ENCODE measurements around the gene NF1.

NF1 gene

GRCh38 chr17:31226950-31227349 is 132.2 kb downstream of the NF1 start:
- TF ChIP-seq EZH2 (optimal IDR thresholded peaks at IDR 0.05; ENCODE audit: low read depth, low read length) (no peak), CTCF (IDR thresholded peaks at IDR 0.05; ENCODE audit: low read length) (no peak), EZH2phosphoT487 (IDR thresholded peaks at IDR 0.05; ENCODE audit: low read length) (no peak)
- no peak overlapping the region for H3K4me3 ChIP-seq (ENCODE audit: low read length)
- no peaks in the 10 kb centered on the region for H4K20me1 ChIP-seq (ENCODE audit: insufficient read depth, low read length)
- H3K4me2 ChIP-seq (ENCODE audit: low read depth, low read length): no peak overlapping the region
- H3K4me1 ChIP-seq (ENCODE audit: low read length): no peaks in the 10 kb centered on the region
- H3K27me3 ChIP-seq (replicated peaks; ENCODE audit: insufficient read depth, low read length): no peaks in the 10 kb centered on the region
- H3K36me3 ChIP-seq (replicated peaks; ENCODE audit: insufficient read depth, low read length): no peaks in the 10 kb centered on the region
- no peaks in the 10 kb centered on the region for H3K79me2 ChIP-seq (ENCODE audit: low read length)
- H2AFZ ChIP-seq (ENCODE audit: low read length): no peak overlapping the region
- H3K9me2 ChIP-seq (replicated peaks; ENCODE audit: insufficient read depth, low read length): no peaks in the 10 kb centered on the region
- H3K27ac ChIP-seq (ENCODE audit: low read length): no peak overlapping the region
- H3K9ac ChIP-seq (ENCODE audit: low read length): no peak overlapping the region
- H3K9me3 ChIP-seq (replicated peaks; ENCODE audit: insufficient read depth, low read length): no peaks in the 10 kb centered on the region
- H3F3A ChIP-seq (ENCODE audit: insufficient read depth, low read length): no peaks in the 10 kb centered on the region
- DNase-seq: no peak

GRCh38 chr17:31231852-31232251 is 137.1 kb downstream of the NF1 start:
- Histone ChIP-seq H3K4me1 (ENCODE audit: low read length) (no peaks in the 10 kb centered on the region), H3K27me3 (replicated peaks; ENCODE audit: insufficient read depth, low read length) (no peaks in the 10 kb centered on the region), H3K79me2 (ENCODE audit: low read length) (no peaks in the 10 kb centered on the region), H3K4me3 (ENCODE audit: low read length) (no peak overlapping the region), H4K20me1 (ENCODE audit: insufficient read depth, low read length) (no peaks in the 10 kb centered on the region), H3K4me2 (ENCODE audit: low read depth, low read length) (no peak overlapping the region), H3K9ac (ENCODE audit: low read length) (no peak overlapping the region), H3K27ac (ENCODE audit: low read length) (no peak overlapping the region), H3K9me2 (replicated peaks; ENCODE audit: insufficient read depth, low read length) (no peaks in the 10 kb centered on the region), H3K9me3 (replicated peaks; ENCODE audit: insufficient read depth, low read length) (no peaks in the 10 kb centered on the region), H3F3A (ENCODE audit: insufficient read depth, low read length) (no peaks in the 10 kb centered on the region), H3K36me3 (replicated peaks; ENCODE audit: insufficient read depth, low read length) (no peaks in the 10 kb centered on the region), H2AFZ (ENCODE audit: low read length) (no peak overlapping the region)
- no peak for TF ChIP-seq EZH2phosphoT487 (IDR thresholded peaks at IDR 0.05; ENCODE audit: low read length)
- TF ChIP-seq EZH2 (optimal IDR thresholded peaks at IDR 0.05; ENCODE audit: low read depth, low read length): no peak
- TF ChIP-seq CTCF (IDR thresholded peaks at IDR 0.05; ENCODE audit: low read length): no peak
- DNase-seq: no peak

GRCh38 chr17:31235110-31235509 is 140.3 kb downstream of the NF1 start:
- H3K79me2 ChIP-seq (ENCODE audit: low read length): no peaks in the 10 kb centered on the region
- TF ChIP-seq EZH2 (optimal IDR thresholded peaks at IDR 0.05; ENCODE audit: low read depth, low read length): no peak
- H3K4me3 ChIP-seq (ENCODE audit: low read length): no peak overlapping the region
- H3K9me3 ChIP-seq (replicated peaks; ENCODE audit: insufficient read depth, low read length): no peaks in the 10 kb centered on the region
- no peaks in the 10 kb centered on the region for H3K36me3 ChIP-seq (replicated peaks; ENCODE audit: insufficient read depth, low read length)
- no peak overlapping the region for H2AFZ ChIP-seq (ENCODE audit: low read length)
- H3K9ac ChIP-seq (ENCODE audit: low read length): no peak overlapping the region
- no peak overlapping the region for H3K4me2 ChIP-seq (ENCODE audit: low read depth, low read length)
- H3F3A ChIP-seq (ENCODE audit: insufficient read depth, low read length): no peaks in the 10 kb centered on the region
- H4K20me1 ChIP-seq (ENCODE audit: insufficient read depth, low read length): no peaks in the 10 kb centered on the region
- no peaks in the 10 kb centered on the region for H3K4me1 ChIP-seq (ENCODE audit: low read length)
- no peaks in the 10 kb centered on the region for H3K9me2 ChIP-seq (replicated peaks; ENCODE audit: insufficient read depth, low read length)
- no peak overlapping the region for H3K27ac ChIP-seq (ENCODE audit: low read length)
- no peak for DNase-seq
- no peaks in the 10 kb centered on the region for H3K27me3 ChIP-seq (replicated peaks; ENCODE audit: insufficient read depth, low read length)

GRCh38 chr17:31236137-31236536 is 141.4 kb downstream of the NF1 start:
- H2AFZ ChIP-seq (ENCODE audit: low read length): no peak overlapping the region
- no peaks in the 10 kb centered on the region for H3K4me1 ChIP-seq (ENCODE audit: low read length)
- no peak overlapping the region for H3K27ac ChIP-seq (ENCODE audit: low read length)
- no peaks in the 10 kb centered on the region for H3K9me3 ChIP-seq (replicated peaks; ENCODE audit: insufficient read depth, low read length)
- no peaks in the 10 kb centered on the region for H3K79me2 ChIP-seq (ENCODE audit: low read length)
- no peak for DNase-seq
- H3K27me3 ChIP-seq (replicated peaks; ENCODE audit: insufficient read depth, low read length): no peaks in the 10 kb centered on the region
- no peak overlapping the region for H3K9ac ChIP-seq (ENCODE audit: low read length)
- no peaks in the 10 kb centered on the region for H4K20me1 ChIP-seq (ENCODE audit: insufficient read depth, low read length)
- H3K36me3 ChIP-seq (replicated peaks; ENCODE audit: insufficient read depth, low read length): no peaks in the 10 kb centered on the region
- no peaks in the 10 kb centered on the region for H3K9me2 ChIP-seq (replicated peaks; ENCODE audit: insufficient read depth, low read length)
- no peak overlapping the region for H3K4me3 ChIP-seq (ENCODE audit: low read length)
- no peak overlapping the region for H3K4me2 ChIP-seq (ENCODE audit: low read depth, low read length)
- no peaks in the 10 kb centered on the region for H3F3A ChIP-seq (ENCODE audit: insufficient read depth, low read length)
- TF ChIP-seq EZH2phosphoT487 (IDR thresholded peaks at IDR 0.05; ENCODE audit: low read length): no peak
- no peak for TF ChIP-seq CTCF (IDR thresholded peaks at IDR 0.05; ENCODE audit: low read length)
- TF ChIP-seq EZH2 (optimal IDR thresholded peaks at IDR 0.05; ENCODE audit: low read depth, low read length): no peak
